HG03442 (cell line): ENCODE data around the gene EPSTI1.
"Not testable (repeated sequence)": the region's sequence is repeated elsewhere in the genome, so short reads cannot be mapped to it uniquely, and the experiment has no call there.

Source experiments
- ATAC-seq: cut with Tn5 transposase; IDR thresholded peaks from one replicate; pipeline ENCODE4 v1.9.1; 2021; ENCODE audit warnings: mild to moderate bottlenecking, moderate library complexity; ENCODE audit not compliant: unreplicated experiment

EPSTI1 gene

DNA sequence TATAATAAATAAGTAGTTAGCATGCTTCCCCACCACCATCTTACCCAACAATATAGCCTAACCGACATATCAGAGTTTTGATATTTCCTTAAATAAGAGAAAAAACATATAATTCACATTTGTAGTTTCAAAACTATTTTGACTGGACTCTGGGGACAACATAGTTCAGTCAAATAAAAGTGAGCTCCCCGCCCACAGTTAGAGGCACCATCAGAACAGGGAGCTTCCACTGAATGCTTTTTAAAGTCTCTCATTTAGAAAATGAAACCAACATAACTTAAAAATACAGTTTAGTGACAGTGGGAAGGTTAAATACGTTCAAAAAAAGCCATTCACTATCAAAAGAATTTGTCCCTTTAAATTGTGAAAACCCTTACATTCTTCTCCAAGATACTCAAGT, 92.8 kb downstream of the EPSTI1 start:
- peak; percentile 77 for ATAC-seq

DNA sequence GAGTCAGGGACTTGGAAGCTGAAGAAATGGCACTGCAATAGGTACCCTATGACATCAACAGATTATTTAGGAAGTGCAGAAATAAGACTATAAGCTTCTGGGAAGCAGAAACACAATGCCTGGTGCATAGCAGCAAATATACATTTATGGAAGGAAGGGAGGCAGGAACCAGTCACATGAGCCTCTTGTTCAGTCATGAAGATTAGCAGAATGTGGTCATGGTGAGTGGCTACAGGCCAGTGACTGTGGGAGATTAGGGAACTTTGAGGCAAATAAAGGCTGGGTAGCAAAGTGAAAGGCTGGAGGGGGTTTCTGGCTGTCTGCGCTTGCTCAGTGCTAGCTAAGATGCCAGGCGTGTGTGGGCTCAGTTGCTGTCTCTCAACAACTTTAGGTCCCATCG, 96.3 kb downstream of the EPSTI1 start:
- ATAC-seq: no peak

DNA sequence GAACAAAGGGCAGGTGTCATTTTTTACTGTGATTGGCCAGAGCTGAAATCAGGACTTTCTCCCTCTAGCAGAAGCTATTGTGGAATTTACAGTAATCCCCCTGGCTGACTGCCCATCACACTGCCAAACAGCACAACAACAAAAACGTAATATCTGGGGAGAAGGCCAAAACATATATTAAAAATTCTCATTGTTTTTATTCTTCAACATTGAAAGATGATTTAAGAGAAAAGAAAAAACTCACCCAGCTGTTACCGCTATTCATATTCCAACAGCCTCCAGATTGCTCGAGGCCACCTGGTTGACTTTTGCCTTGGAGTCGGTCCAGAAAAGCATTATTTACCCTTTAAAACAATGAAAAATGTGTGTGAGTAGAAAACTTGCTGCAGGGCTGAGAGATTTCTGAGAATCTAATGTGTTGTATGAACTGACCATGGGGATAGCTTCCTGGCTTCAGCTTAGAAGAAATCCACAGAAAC, 97.2 kb downstream of the EPSTI1 start:
- ATAC-seq: no peak

DNA sequence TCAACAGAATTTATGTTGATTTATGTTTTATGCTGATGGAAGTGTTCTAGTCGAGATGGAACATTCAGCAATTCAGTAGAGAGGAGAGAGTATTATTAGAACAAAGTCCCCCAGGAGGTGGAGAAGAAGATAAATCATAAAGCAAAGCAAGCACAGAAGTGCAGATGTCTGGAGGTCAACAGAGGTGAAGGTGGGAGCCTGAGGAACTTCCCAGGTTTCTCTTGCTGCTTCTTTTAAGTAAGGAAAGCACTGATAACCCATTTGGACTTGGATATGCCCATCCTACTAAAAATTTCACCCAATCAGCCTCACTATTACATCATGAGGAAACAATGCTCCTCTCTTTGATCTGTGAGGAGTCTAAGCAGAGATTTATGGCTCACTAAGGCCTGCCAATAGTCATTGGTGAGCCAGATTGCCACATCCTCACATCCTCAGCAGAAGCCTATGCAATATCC, 98.8 kb downstream of the EPSTI1 start:
- ATAC-seq: no peak

DNA sequence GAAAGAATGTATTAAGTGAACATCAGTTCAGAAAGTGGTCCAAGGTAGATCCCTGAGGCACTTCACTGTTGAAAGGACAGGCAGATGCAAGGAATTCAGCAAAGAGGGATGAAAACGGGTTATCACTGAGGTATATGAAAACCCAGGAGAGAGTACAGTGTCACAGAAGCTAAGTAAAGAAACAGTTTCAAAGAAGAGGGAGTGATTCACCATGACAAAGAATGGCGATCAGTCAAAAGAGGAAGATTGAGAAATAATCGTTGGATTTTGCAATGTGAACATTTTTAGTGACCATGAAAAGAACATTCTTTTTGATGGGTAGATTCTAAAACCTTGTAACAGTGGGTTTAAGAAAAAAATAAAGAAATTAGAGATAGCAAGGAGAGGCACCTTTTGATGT, 99.3 kb downstream of the EPSTI1 start:
- ATAC-seq: no peak

DNA sequence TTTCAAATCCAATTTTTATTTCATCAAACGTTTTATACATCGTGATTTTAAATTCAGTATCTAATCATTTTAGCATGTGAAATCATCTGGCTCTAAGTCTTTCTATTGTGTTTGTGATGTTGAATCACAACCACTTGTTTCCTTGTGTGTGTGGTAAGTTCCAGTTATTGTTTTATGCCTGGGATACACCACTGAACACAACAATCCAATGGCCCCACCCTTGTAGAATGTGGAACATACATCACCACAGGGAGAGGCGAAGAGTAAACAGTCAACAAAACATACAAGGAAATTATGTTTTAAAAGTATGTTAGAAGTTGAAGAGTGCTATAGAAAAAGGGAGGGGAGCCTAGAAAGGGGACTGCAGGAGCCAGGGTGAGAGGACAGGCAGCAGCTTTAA, 100.5 kb downstream of the EPSTI1 start:
- ATAC-seq: no peak

DNA sequence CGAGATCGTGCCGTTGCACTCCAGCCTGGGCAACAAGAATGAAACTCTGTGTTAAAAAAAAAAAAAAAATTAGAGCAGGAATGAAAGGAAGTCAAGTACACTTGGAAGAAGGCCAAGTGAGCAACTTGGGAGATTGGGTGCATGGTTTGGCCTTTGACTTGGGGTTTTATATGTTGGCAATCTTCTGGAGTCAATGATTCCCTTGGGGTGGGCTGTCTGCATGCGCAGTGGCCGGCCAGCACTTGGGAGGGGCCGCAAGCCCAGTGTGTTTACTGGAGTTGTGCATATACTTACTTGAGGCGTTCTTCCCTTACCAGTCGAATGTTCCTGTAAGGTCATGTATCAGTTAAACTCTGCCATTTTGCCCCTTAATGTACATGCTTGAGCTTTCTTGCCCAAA, 106.7 kb downstream of the EPSTI1 start:
- no peak for ATAC-seq

DNA sequence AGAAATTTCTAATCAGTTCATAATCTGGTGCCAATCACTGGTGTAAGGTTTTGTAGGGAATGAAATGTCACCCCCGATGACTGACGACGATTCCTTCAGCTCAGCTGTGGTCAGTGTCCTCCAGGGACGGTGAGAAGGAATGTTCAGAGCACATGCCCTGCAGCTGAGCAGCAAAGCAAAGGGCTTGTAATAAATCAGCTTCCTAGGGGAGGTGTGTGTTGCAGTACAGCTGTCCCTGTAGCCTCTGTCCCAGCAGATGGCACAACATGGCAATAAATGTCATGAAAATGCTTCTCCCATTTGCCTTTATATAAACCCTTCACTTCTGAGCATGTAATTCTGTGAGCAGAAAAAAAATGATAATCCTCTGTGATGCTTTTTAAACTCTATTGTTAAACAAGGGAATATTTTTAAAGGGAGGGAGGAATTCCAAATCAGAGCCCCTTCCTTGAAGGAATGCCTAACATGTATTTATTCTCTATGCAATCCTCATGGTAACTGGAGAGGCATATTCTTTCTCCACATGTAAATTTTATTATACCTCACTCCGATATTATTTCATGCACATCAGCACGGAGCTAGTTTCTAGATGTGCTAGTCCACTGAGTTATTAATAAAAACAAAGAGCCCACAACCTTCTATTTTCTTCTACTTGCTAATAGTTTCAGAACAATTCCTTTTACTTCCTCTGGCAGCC, 108.1 kb downstream of the EPSTI1 start:
- no peak for ATAC-seq

DNA sequence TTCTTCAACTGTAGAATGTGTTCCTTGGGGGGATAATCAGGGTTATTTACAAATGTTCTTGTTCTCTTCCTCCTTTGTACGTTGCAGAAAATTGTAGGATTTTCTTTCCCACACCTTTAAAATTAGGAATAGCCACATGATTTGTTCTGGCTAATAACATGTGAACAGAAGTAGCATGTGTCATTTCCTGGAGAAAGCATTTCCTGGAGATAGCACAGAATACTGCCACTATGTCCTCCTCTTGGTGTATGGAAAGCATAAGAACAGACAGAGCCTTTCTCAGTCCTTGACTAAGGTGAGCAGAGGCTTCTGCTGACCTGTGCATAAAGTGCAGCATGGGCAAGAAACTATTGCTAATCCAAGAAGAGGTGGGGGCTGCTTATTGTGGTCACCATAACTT, 108.9 kb downstream of the EPSTI1 start:
- no peak for ATAC-seq

DNA sequence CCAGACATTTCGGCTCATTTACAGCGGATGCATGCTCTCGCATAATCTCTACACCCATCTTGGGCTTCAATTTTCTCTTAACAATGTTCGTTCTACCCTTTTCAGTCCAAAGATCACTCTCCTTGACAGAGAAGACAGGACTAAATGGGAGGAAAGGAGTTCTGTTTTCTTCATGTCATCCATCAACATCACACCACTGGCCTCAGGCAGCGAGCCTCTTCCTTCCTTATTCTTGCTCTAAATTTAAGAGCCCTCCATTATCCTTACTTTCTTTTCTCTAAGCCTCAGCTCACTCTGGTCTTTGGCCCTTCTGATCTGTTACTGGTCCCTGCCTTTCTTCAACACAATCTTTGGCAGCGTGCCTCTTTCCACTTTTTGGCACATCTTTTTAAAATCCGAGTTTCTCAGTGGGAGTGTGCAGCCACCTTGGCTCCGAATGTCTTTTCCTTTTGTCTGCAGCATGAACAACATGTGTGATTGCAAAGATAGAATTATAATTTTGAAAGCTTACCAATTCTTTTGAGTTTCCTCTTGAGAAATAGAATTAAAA, 111.9 kb downstream of the EPSTI1 start:
- ATAC-seq: no peak

DNA sequence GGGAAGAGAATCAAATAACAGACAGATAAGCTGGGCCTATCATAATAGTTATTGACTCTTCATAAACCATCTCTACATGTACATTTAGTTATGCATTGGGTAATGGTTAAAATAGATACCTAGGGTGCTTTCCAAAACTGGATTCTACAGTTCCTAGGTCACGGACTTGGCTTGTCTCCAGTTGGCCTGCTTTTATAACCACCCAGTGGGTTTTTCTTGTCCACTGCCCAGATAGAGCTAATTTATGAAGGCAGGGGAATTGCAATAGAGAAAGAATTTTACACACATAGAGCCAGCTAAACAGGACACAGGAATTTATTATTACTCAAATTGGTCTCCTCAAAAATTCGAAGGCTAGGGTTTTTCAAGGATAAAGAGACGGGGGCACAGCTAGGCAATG, 113.3 kb downstream of the EPSTI1 start:
- ATAC-seq: no peak

DNA sequence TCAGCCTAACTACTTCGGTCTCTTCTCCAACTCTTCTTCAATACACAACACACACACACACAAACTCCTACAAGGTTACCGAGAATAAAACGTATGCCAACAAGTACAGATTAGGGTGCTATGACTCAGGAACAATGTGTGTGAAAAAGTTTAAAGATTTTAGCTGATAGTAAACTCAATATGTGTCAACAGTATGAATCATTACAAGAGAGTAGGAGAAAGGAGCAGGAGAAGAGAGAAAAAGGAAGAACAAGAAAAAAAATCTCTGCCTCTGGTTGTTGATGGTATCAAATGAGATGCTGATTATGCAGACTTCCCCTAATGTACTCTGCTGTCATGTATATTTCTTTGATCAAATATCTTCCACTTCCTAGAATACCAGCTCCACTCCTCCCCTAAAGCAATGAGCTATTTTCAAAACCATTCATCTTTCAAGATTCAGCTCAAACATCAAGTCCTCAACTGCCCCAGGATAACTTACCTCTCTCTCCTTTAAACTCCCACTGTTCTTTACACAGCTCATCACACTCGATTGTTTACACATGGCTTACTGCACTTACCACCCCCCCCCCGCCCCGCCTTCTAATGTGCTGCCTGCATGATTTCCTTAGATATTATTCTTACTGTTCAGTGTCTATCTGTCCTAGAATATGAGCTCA, 115.0 kb downstream of the EPSTI1 start:
- ATAC-seq: no peak

DNA sequence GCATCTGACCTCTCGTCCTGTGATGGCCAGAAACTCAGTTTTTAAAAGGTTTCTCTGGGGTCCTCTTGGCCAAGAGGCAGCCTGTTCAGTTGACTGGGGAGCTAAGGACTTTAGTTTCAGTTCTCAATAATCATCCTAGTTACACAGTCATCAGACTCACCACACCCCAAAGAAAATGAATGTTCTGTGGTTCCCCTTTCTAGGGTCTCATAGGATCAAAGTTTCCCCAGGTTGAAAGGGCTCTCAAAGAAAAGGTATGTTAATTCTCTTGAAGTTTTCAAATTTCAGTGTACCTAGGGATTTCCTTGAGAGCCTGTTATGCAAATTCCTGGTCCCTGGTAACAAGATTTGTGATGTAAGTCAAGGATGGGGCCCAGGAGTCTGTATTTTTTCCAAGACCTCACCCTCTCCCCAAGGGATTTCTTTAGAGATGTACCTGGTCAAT, 115.7 kb downstream of the EPSTI1 start:
- peak; percentile 96 for ATAC-seq

DNA sequence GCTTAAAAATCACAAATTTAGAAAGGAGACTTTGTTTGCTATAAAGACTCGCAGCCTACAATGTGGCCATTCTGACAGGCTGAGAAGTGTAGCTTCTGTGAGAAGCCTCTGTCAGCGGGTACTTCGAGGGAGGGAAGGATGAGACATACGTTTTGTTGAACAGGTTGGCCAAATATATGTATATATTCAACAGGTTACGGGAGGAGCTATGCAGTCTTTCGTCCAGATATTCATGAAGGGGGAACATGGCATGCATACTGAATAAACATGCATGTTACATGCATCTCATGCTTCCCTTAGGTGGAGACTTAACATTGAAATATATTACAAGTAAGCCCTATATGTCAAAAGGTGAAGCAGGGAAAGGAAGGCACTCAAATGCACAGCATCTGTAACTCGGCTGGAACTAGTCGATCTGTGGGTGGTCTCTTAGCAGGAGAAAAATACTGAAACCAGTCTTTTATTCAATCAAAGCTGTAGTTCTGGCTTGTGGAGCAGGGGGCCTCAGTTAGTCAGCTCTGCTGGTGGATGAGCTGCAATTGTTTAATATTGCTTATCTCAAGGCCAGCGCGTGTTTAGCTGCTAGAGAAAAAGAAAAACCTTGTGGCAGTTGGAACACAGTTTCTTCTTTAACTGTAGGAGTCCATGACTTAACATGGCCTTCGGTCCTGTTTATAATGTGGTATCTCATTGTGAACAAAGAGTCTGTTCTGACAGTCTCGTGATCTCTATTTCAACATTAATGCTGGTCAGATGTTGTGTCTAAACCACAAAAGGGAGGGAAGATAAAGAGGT, 116.4 kb downstream of the EPSTI1 start:
- no peak for ATAC-seq

DNA sequence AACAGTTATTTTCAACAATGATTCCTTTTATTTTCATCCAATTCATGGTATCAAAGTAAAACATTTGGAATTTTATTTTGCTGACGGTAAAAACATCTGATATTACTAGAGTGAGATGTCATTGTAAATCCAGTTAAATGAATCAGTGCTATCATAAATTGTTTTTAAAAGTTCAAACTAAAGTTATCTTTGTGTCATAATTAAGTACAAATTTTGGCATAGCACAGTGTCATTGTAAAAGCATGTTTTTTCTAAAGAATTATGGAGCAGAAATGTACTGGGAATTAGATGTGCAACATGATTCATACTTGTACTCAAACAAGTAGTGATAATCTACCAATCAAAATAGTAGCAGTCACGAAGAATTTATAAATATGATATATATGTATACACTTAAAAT, 117.8 kb downstream of the EPSTI1 start:
- no peak for ATAC-seq

DNA sequence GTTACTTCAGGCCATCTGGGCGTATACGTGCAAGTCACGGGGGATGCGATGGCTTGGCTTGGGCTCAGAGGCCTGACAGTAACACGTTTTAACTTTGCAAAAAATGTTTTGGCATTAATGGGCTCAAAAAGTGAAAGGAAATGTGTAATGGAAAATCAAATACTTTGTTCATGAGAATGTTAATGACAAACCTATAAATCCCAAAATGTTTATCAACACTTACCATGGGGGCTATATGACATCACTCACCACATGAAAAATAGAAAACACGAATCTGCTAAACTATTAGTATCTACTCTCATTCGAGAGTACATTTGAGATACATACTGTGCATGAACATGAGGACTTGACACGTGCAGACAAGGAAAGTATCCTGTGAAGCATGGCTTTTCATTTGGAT, 119.0 kb downstream of the EPSTI1 start:
- no peak for ATAC-seq

DNA sequence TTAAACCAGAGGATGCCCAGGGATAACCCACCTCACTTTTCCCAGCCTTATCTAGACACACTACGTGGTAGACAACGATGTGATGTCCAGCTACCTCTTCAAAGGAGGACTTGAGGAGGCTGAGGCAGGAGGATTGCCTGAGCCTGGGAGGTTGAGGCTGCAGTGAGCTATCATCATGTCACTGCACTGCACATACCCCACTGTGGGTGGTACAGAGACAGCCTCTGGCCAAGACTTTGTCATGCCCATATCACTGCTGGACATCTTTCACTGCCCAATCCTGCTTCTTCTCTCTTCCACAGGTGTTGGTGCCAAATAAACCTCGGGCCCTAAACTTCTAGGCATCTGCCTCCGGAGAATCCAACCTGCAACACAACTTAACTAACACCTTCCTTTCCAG, 124.8 kb downstream of the EPSTI1 start:
- no peak for ATAC-seq

DNA sequence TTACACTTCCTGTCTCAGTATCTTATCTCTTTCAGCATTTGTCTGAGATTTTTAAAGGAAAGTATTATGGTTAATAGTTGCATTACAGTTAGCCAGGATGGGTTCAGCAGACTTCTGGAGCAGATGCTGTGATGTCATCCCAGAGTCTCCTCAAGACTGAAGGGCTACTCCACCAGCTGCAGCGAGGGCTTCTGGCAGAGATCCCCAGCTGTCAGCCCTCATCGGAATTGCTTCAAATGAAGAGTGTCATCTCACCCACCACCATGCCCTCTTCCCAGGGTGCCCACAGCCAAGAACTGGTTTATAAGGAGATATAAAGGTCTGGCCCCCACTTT, 126.3 kb downstream of the EPSTI1 start:
- no peak for ATAC-seq

DNA sequence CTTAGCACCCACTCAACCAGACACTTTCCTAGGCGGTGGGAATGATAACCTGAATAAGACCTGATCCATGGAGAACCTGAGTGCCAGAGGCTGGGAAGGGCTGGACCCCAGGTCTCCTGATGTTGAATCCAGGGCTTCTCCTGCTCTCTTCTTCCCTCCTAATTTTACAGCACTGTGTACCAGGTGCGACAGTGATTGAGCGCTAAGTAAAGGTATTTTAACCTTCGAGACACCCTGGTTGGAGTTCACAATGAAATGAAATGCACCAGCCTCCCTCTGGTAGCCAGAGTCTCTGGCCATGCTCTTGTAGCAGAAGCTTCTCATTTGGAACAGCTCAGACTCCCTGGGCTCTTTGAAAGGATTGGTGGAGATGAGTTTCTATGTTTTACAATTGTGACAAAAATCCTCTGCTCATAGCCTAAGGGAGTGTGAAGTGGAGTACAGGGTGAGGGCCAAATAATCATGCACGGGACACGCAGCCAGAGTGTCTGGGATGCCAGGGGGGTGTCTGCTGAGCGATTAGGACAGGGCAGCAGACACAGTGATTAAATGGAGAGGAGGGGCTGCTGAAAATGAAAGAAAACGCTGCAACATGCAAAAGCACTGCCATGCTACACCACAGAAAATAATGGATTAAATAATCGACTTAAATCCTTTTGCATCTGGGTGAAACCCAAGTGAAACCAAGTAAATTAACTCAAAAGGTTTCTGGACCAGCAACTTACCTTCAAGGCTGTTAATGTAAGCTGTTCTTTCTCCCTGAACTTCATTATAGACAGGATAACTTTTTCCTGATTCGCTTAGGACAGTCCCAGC, 126.9 kb downstream of the EPSTI1 start:
- no peak for ATAC-seq

DNA sequence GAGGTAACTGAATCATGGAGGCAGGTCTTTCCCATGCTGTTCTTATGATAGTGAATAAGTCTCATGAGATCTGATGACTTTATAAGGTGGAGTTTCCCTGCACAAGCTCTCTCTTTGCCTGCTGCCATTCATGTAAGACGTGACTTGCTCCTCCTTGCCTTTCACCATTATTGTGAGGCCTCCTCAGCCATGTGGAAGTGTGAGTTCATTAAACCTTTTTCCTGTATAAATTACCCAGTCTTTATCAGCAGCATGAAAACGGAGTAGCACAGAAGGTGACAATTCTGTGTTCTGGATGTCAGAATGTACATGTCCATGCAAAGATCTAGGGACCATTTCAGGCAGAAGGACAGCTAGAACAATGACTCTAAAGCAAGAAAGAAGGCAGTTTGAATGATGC, 129.7 kb downstream of the EPSTI1 start:
- not testable (repeated sequence) for ATAC-seq

DNA sequence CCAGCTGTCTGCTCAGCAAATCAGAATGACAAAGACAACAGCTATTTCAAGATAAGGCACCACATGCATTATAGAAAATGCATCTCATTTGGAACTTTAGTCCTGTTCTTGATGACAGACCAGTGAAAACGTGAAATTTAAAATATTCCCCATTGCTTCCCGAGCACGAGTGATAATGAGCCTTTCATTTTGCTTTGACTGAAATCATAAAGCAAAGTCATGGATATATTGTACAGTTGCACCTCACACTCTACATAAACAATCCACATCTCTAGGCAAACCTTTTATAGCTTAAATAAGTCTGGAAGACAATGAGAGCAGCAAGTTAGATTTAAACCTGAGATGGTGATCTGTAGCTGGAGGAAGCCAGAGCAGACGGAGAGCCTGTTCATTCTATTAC, 131.6 kb downstream of the EPSTI1 start:
- no peak for ATAC-seq
